HepG2 (cell line): ENCODE measurements around the gene MBLAC1. TPM values are rescaled to one million over a fixed set of nuclear protein-coding genes. Genes with fewer than 3 reads are reported as not detected.

Experiments
- ATAC-seq: fragments of 200-7000 bp; cut with Tn5 transposase; 3 replicates; pipeline ENCODE4 v1.9.1; 2020; ENCODE audit warnings: mild to moderate bottlenecking, moderate library complexity
- BruUV-seq: library from RNA; stranded (reverse); fragments of 400-500 nt; replicated peaks from 2 replicates; lab custom pipeline; 2021; lab: Mats Ljungman, UMichigan
- CTCF ChIA-PET: fragments of 300-600 bp; formaldehyde crosslinking; extraction: SDS; loops from one replicate; lab custom pipeline; 2021; ENCODE audit warnings: low total read pairs, inconsistent platforms, low intra/inter-chr PET ratio; lab: Yijun Ruan, JAX
- POLR2A ChIA-PET: fragments of 350-600 bp; sonication (Branson Sonifier 250); formaldehyde crosslinking; loops from one replicate; lab custom pipeline; 2020; ENCODE audit warnings: antibody characterized with exemption, inconsistent platforms; lab: Yijun Ruan, JAX
- DNase-seq: peaks from one replicate; pipeline ENCODE4 v3.0.0-alpha.2; 2015; ENCODE audit warnings: low spot score
- FAIRE-seq: peaks from 3 replicates; lab custom pipeline; 2011; peaks lifted over from hg19 to GRCh38; lab: Jason Lieb, UNC
- H2AFZ ChIP-seq: one replicate; pipeline ENCODE4 v1.6.1; 2011; ENCODE audit warnings: low read length, inconsistent platforms
- H3K27ac ChIP-seq: fragments of 300-600 bp; 3 replicates; pipeline ENCODE4 v1.8.0; 2011; ENCODE audit warnings: mixed run types, mild to moderate bottlenecking, mixed read lengths, low read length, inconsistent platforms; ENCODE audit not compliant: insufficient read depth; ENCODE audit errors: extremely low read length
- H3K27me3 ChIP-seq, 2 experiments: fragments of 200-600 bp in 1 of 2; 2 replicates in 1 of 2; 3 replicates in 1 of 2; pipeline versions ENCODE4 v1.6.0 to v1.8.0; 2011; ENCODE audit warnings: low read length in 2 of 2, mild to moderate bottlenecking in 2 of 2, moderate library complexity in 2 of 2, inconsistent platforms in 1 of 2; ENCODE audit not compliant: insufficient read depth in 2 of 2, control insufficient read depth in 1 of 2
- H3K36me3 ChIP-seq, 2 experiments: fragments of 200-600 bp in 1 of 2; replicated peaks in 1 of 2; 2 replicates in 1 of 2; 3 replicates in 1 of 2; pipeline versions ENCODE4 v1.5.1 to v1.8.0; 2011; ENCODE audit warnings: low read length in 2 of 2, inconsistent platforms in 1 of 2; ENCODE audit not compliant: insufficient read depth in 2 of 2, control insufficient read depth in 1 of 2
- H3K4me1 ChIP-seq: 2 replicates; pipeline ENCODE4 v1.5.1; 2012; ENCODE audit warnings: low read length, inconsistent platforms; ENCODE audit not compliant: insufficient read depth
- H3K4me2 ChIP-seq: 2 replicates; pipeline ENCODE4 v1.6.0; 2011; ENCODE audit warnings: low read depth, low read length, inconsistent platforms
- H3K4me3 ChIP-seq, 3 experiments: fragments of 200-600 bp in 1 of 3; sonication (generic), shearing (Covaris generic) in 1 of 3; replicated peaks in 1 of 3; 2 replicates each; pipeline ENCODE4 v1.5.1; 2011 to 2016; ENCODE audit warnings: low read length in 3 of 3, inconsistent platforms in 2 of 3, low read depth in 2 of 3, mild to moderate bottlenecking in 2 of 3, control low read depth in 1 of 3, mixed read lengths in 1 of 3; ENCODE audit not compliant: insufficient read depth in 1 of 3
- H3K79me2 ChIP-seq: one replicate; pipeline ENCODE4 v1.6.1; 2011; ENCODE audit warnings: low read length, inconsistent platforms; ENCODE audit not compliant: insufficient read depth
- H3K9ac ChIP-seq: 2 replicates; pipeline ENCODE4 v1.6.0; 2011; ENCODE audit warnings: mild to moderate bottlenecking, low read depth, low read length, inconsistent platforms; ENCODE audit not compliant: insufficient read depth
- H3K9me3 ChIP-seq: 2 replicates; pipeline ENCODE4 v1.5.1; 2012; ENCODE audit warnings: mild to moderate bottlenecking, low read length
- H4K20me1 ChIP-seq: 2 replicates; pipeline ENCODE4 v1.6.0; 2011; ENCODE audit warnings: inconsistent platforms, mild to moderate bottlenecking, low read length, moderate library complexity; ENCODE audit not compliant: insufficient read depth
- ATF7-NPFF ChIP-seq: sonication (generic); formaldehyde crosslinking; IDR thresholded peaks from 2 replicates; pipeline ENCODE4 v1.8.1; 2023; ENCODE audit warnings: mild to moderate bottlenecking, low read depth, missing genetic modification reagents, moderate library complexity
- HNRNPLL ChIP-seq: fragments of 200-400 bp; formaldehyde crosslinking; IDR thresholded peaks from 2 replicates; pipeline ENCODE4 v1.6.1; 2017; ENCODE audit warnings: mild to moderate bottlenecking, low read depth, low read length; ENCODE audit not compliant: poor library complexity, severe bottlenecking
- JUNB ChIP-seq: sonication (generic); formaldehyde crosslinking; IDR thresholded peaks from 2 replicates; pipeline ENCODE4 v1.8.0; 2022; ENCODE audit warnings: missing genetic modification reagents, mild to moderate bottlenecking, borderline replicate concordance
- JUND ChIP-seq: sonication (generic); formaldehyde crosslinking; IDR thresholded peaks from 2 replicates; pipeline ENCODE4 v1.8.0; 2022; ENCODE audit warnings: mild to moderate bottlenecking, missing genetic modification reagents
- KLF15 ChIP-seq: sonication (generic); formaldehyde crosslinking; IDR thresholded peaks from 2 replicates; pipeline ENCODE4 v1.8.1; 2023; ENCODE audit warnings: borderline replicate concordance, mild to moderate bottlenecking, inconsistent platforms, missing genetic modification reagents, mixed read lengths
- NCOA2 ChIP-seq: sonication (generic); formaldehyde crosslinking; IDR thresholded peaks from 2 replicates; pipeline ENCODE4 v1.8.0; 2022; ENCODE audit warnings: inconsistent platforms
- RFX1 ChIP-seq: fragments of 450-650 bp; IDR thresholded peaks from 2 replicates; pipeline ENCODE4 v1.6.1; 2017
- STAG1 ChIP-seq: sonication (generic); formaldehyde crosslinking; IDR thresholded peaks from 2 replicates; pipeline ENCODE4 v1.4.0; 2020; ENCODE audit warnings: missing genetic modification reagents
- SYNCRIP ChIP-seq: fragments of 200-400 bp; formaldehyde crosslinking; IDR thresholded peaks from 2 replicates; pipeline ENCODE4 v1.6.1; 2018; ENCODE audit warnings: mild to moderate bottlenecking, low read depth, low read length; ENCODE audit not compliant: insufficient read depth
- TGIF2 ChIP-seq: IDR thresholded peaks from 2 replicates; pipeline ENCODE4 v1.6.1; 2016; ENCODE audit warnings: control low read depth, missing compliant biosample characterization
- ZNF207 ChIP-seq: fragments of 450-650 bp; IDR thresholded peaks from 2 replicates; pipeline ENCODE4 v1.6.1; 2016; ENCODE audit warnings: antibody characterized with exemption, borderline replicate concordance
- ZNF224 ChIP-seq: sonication (generic); formaldehyde crosslinking; IDR thresholded peaks from 2 replicates; pipeline ENCODE4 v1.5.0; 2020; ENCODE audit warnings: mild to moderate bottlenecking, missing genetic modification reagents
- ZNF354B ChIP-seq: sonication (generic); formaldehyde crosslinking; IDR thresholded peaks from 2 replicates; pipeline ENCODE4 v1.8.0; 2022; ENCODE audit warnings: mild to moderate bottlenecking, missing genetic modification reagents
- WGBS: methylation state at CpG from one replicate; pipeline ENCODE4 v1.1.6; 2017; ENCODE audit warnings: low lambda C conversion rate; 5-methylcytosine and 5-hydroxymethylcytosine counted together
- in situ Hi-C: cut with HindIII; loops from 2 replicates; pipeline ENCODE4 v1.10.0; 2017; ENCODE audit warnings: low pct_unique_long_range_greater_than_20kb; ENCODE audit not compliant: extremely low pct_ligation_motif_present
- intact Hi-C: fragments of 100-400 bp; cut with micrococcal nuclease; formaldehyde crosslinking; loops from one replicate; pipeline ENCODE4 v1.10.0; 2022; ENCODE audit not compliant: unreplicated experiment
- polyA plus RNA-seq, 8 experiments: library from polyadenylated mRNA; depleted of rRNA in 3 of 8; stranded (reverse) in 7 of 8; unstranded in 1 of 8; fragments of >200 nt; fragmentation: Illumina TruSeq in 4 of 8; extraction: Trizol in 4 of 8; gene quantifications; 2 replicates each; pipeline versions ENCODE4 v1.2.1 to v1.2.3, GENCODE V29; 2011 to 2016; ENCODE audit warnings: low read depth in 4 of 8, missing spikeins in 1 of 8, mixed read lengths in 1 of 8; ENCODE audit not compliant: insufficient read depth in 1 of 8
- total RNA-seq, 5 experiments: library from RNA; depleted of rRNA; stranded (reverse); fragments of >200 nt; fragmentation: Illumina TruSeq; extraction: Trizol; gene quantifications; 2 replicates each; pipeline ENCODE4 v1.2.3, GENCODE V29; 2016; ENCODE audit warnings: low read depth in 1 of 5
- TF ChIP-seq, protein P1 (sequence below): sonication (generic); formaldehyde crosslinking; IDR thresholded peaks from 2 replicates; pipeline ENCODE4 v1.4.0; 2020; ENCODE audit warnings: missing genetic modification reagents
- TF ChIP-seq, protein P2 (sequence below): IDR thresholded peaks from 2 replicates; pipeline ENCODE4 v1.6.1; 2012; ENCODE audit warnings: low read length, improper control_type of control experiment
- TF ChIP-seq, protein P3 (sequence below): sonication (generic); formaldehyde crosslinking; IDR thresholded peaks from 2 replicates; pipeline ENCODE4 v1.8.0; 2022; ENCODE audit warnings: mild to moderate bottlenecking, missing genetic modification reagents, borderline replicate concordance

Gene MBLAC1
- total and polyA plus RNA-seq, 2 of the 13 experiments (the other 11 are each of a cell fraction or from before 2014, with no cell fraction given), result 0.79 to 2.1 TPM

DNA sequence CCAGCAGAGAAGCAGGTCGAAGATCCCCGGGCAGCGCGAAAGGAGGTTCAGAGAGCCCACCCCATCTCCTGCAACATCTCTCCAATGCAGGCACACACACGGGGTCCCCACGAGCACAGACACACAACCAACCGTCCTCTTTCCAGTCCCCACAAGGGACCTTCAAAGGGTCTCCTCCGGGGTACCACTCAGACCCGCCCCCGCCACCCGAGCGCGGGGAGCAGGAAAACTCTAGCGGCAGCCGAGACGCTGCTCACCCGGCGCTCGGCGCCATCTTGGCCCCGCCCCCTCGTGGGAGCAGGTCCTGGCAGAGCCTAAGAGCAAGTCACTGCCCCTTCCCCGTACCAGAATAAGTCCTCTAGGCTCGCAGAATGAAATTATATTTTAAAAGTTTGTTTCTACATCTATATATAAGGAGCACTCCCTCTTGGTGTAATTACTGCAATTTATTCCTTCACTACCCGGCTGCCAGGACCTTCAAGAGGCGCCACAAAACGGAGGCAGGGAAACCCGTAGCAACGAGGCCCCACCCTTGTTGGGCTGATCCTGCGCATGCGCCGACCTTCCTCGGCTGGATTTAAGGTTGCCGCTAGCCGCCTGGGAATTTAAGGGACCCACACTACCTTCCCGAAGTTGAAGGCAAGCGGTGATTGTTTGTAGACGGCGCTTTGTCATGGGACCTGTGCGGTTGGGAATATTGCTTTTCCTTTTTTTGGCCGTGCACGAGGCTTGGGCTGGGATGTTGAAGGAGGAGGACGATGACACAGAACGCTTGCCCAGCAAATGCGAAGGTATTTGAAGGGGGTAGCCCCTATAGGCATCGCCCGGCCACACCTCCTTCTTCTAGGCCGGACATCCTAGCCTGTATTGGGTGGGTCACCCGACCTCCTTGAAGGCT, 7.4 kb upstream of the MBLAC1 start, which contains the start of the genes CNPY4 and TAF6:
TSS of gene CNPY4 (plus strand) at position 563 of the 898 bp plus-strand sequence. CDS start at position 674, 111 bp downstream.
TSS of gene TAF6 (minus strand) at position 287 of the 898 bp plus-strand sequence. CDS start 5,149 bp downstream, outside the sequence.
- DNase-seq, result peak; percentile 89
- Histone ChIP-seq H3K4me3 (peak within 1 kb of the TSS; percentile 72 to 98 (median 95)), H3K4me1 (peaks cover 37% of the 10 kb centered on the region), H4K20me1 (no peaks in the 10 kb centered on the region), H3K79me2 (peaks cover 8% of the 10 kb centered on the region), H3K36me3 (no peaks in the 10 kb centered on the region; a peak in 1 of 5 replicates), H3K9me3 (no peaks in the 10 kb centered on the region), H3K27me3 (no peaks in the 10 kb centered on the region; a peak in 1 of 5 replicates), H3K9ac (peak within 1 kb of the TSS; percentile 87), H3K27ac (peak within 1 kb of the TSS; percentile 77), H2AFZ (peak within 1 kb of the TSS; percentile 71), H3K4me2 (peak within 1 kb of the TSS; percentile 98)
- in situ Hi-C loops, result no loop called here
- ChIA-PET CTCF (no interaction called here), POLR2A (interaction anchor here (2.0 kb wide), 1 partner anchor 18 kb away, joined by 21 read pairs; the partner anchor contains the start of genes AP4M1 and MCM7)
- WGBS, result under 1% methylated on average over 23 of the region's 49 CpGs
- FAIRE-seq, result peak; percentile 65
- intact Hi-C loops, result loop anchor here (2.0 kb wide), 1 partner anchor 19 kb away; the partner anchor contains the start of genes AP4M1 and MCM7
- peak; percentile 66 for ATAC-seq
- no TSS peak for BruUV-seq
- TF ChIP-seq JUNB (CRISPR knock-in tag) (no peak), HNRNPLL (peak; percentile 44), TGIF2 (peak; percentile 83; the same call in 1 of the 2 replicates), KLF15 (no peak), JUND (no peak), ZNF207 (no peak), ATF7-NPFF (CRISPR knock-in tag) (no peak), STAG1 (no peak), ZNF224 (CRISPR knock-in tag) (peak; percentile 64; the same call in 1 of the 2 replicates), NCOA2 (CRISPR knock-in tag) (peak; percentile 32; the same call in 1 of the 2 replicates), SYNCRIP (no peak), RFX1 (peak; percentile 92), ZNF354B (CRISPR knock-in tag) (no peak)
- TF ChIP-seq, protein P1, sequence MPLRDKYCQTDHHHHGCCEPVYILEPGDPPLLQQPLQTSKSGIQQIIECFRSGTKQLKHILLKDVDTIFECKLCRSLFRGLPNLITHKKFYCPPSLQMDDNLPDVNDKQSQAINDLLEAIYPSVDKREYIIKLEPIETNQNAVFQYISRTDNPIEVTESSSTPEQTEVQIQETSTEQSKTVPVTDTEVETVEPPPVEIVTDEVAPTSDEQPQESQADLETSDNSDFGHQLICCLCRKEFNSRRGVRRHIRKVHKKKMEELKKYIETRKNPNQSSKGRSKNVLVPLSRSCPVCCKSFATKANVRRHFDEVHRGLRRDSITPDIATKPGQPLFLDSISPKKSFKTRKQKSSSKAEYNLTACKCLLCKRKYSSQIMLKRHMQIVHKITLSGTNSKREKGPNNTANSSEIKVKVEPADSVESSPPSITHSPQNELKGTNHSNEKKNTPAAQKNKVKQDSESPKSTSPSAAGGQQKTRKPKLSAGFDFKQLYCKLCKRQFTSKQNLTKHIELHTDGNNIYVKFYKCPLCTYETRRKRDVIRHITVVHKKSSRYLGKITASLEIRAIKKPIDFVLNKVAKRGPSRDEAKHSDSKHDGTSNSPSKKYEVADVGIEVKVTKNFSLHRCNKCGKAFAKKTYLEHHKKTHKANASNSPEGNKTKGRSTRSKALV, result peak; percentile 83
- TF ChIP-seq, protein P2, sequence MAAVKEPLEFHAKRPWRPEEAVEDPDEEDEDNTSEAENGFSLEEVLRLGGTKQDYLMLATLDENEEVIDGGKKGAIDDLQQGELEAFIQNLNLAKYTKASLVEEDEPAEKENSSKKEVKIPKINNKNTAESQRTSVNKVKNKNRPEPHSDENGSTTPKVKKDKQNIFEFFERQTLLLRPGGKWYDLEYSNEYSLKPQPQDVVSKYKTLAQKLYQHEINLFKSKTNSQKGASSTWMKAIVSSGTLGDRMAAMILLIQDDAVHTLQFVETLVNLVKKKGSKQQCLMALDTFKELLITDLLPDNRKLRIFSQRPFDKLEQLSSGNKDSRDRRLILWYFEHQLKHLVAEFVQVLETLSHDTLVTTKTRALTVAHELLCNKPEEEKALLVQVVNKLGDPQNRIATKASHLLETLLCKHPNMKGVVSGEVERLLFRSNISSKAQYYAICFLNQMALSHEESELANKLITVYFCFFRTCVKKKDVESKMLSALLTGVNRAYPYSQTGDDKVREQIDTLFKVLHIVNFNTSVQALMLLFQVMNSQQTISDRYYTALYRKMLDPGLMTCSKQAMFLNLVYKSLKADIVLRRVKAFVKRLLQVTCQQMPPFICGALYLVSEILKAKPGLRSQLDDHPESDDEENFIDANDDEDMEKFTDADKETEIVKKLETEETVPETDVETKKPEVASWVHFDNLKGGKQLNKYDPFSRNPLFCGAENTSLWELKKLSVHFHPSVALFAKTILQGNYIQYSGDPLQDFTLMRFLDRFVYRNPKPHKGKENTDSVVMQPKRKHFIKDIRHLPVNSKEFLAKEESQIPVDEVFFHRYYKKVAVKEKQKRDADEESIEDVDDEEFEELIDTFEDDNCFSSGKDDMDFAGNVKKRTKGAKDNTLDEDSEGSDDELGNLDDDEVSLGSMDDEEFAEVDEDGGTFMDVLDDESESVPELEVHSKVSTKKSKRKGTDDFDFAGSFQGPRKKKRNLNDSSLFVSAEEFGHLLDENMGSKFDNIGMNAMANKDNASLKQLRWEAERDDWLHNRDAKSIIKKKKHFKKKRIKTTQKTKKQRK, result no peak
- TF ChIP-seq, protein P3, sequence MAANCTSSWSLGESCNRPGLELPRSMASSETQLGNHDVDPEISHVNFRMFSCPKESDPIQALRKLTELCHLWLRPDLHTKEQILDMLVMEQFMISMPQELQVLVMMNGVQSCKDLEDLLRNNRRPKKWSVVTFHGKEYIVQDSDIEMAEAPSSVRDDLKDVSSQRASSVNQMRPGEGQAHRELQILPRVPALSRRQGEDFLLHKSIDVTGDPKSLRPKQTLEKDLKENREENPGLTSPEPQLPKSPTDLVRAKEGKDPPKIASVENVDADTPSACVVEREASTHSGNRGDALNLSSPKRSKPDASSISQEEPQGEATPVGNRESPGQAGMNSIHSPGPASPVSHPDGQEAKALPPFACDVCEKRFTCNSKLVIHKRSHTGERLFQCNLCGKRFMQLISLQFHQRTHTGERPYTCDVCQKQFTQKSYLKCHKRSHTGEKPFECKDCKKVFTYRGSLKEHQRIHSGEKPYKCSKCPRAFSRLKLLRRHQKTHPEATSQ (CRISPR knock-in tag), result no peak
